ENCODE results near the gene HIRA. TPM values are rescaled to one million over a fixed set of nuclear protein-coding genes. Genes with fewer than 3 reads are reported as not detected.
A peak's percentile ranks its signal among the peaks of the same experiment; 100 is the strongest.

The HIRA gene
- polyA plus RNA-seq, 3 donors: 1.8 to 20.7 (median 2.6) TPM

- peak within 1 kb of the TSS; percentile 68 for H3K9ac ChIP-seq (ENCODE audit: insufficient read depth, low read length, poor library complexity, severe bottlenecking)
- peak within 1 kb of the TSS; percentile 86 to 96 for H3K4me3 Mint-ChIP-seq
- peaks cover 0 to 5% (median 0%) of the 10 kb centered on the region in 7 donors for H3K9me3 Mint-ChIP-seq
- peak within 1 kb of the TSS in 1 of 2 donors; percentile 64 for H3K27ac ChIP-seq (ENCODE audit: low read depth in 1 of 2, low read length in 2 of 2)
- intact Hi-C loops (cut with micrococcal nuclease): loop anchor here (2.0 to 10.0 kb wide), 6 partner anchors 113 to 1413 kb away; partner anchors contain the start of genes DGCR2 (in 2 of the 2), SLC25A1 (in 2 of the 2), CDC45 (in 1 of the 2) and UFD1 (in 1 of the 2)
- DNase-seq: peak; percentile 49 to 71 (median 71)
- H3K27me3 Mint-ChIP-seq (ENCODE audit: low read depth in 3 of 3): peaks cover 19 to 36% (median 21%) of the 10 kb centered on the region in 3 donors
- H4K20me1 ChIP-seq (ENCODE audit: insufficient read depth, low read length): no peaks in the 10 kb centered on the region
- peaks cover 28% of the 10 kb centered on the region for H3K4me1 Mint-ChIP-seq
- H2AFZ ChIP-seq (ENCODE audit: insufficient read depth, low read depth, low read length, poor library complexity, severe bottlenecking): peak within 1 kb of the TSS; percentile 99
- 2% methylated on average over 48 of the region's 74 CpGs for WGBS (ENCODE audit: insufficient coverage)
- no peaks in the 10 kb centered on the region for H3K9me3 ChIP-seq (replicated peaks in 1 of 2; ENCODE audit: control insufficient read depth in 1 of 2, insufficient read depth in 1 of 2, low read length in 2 of 2)
- H3K36me3 ChIP-seq (replicated peaks in 1 of 2; ENCODE audit: control insufficient read depth in 1 of 2, insufficient read depth in 2 of 2, low read length in 2 of 2): no peaks in the 10 kb centered on the region
- no peaks in the 10 kb centered on the region for H3K79me2 ChIP-seq (ENCODE audit: insufficient read depth, low read length)
- TF ChIP-seq, protein P1, sequence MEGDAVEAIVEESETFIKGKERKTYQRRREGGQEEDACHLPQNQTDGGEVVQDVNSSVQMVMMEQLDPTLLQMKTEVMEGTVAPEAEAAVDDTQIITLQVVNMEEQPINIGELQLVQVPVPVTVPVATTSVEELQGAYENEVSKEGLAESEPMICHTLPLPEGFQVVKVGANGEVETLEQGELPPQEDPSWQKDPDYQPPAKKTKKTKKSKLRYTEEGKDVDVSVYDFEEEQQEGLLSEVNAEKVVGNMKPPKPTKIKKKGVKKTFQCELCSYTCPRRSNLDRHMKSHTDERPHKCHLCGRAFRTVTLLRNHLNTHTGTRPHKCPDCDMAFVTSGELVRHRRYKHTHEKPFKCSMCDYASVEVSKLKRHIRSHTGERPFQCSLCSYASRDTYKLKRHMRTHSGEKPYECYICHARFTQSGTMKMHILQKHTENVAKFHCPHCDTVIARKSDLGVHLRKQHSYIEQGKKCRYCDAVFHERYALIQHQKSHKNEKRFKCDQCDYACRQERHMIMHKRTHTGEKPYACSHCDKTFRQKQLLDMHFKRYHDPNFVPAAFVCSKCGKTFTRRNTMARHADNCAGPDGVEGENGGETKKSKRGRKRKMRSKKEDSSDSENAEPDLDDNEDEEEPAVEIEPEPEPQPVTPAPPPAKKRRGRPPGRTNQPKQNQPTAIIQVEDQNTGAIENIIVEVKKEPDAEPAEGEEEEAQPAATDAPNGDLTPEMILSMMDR (IDR thresholded peaks at IDR 0.05): no peak
- peaks cover 18 to 22% of the 10 kb centered on the region in 2 donors for H3K4me1 ChIP-seq (ENCODE audit: control insufficient read depth in 1 of 2, insufficient read depth in 2 of 2, low read length in 2 of 2)
- H3K27ac Mint-ChIP-seq: peak within 1 kb of the TSS in 6 of 7 donors; percentile 7 to 86 (median 74)
- peak within 1 kb of the TSS; percentile 95 for H3K4me2 ChIP-seq (replicated peaks; ENCODE audit: extremely low read depth, low read length, poor library complexity, severe bottlenecking)
- H3K27me3 ChIP-seq (ENCODE audit: control insufficient read depth in 2 of 2, insufficient read depth in 2 of 2, low read length in 2 of 2): peaks cover 18 to 22% of the 10 kb centered on the region in 2 donors
- H3K36me3 Mint-ChIP-seq: peaks cover 0 to 3% of the 10 kb centered on the region in 2 donors
- peak within 1 kb of the TSS; percentile 82 to 96 (median 96) for H3K4me3 ChIP-seq (replicated peaks in 1 of 3; ENCODE audit: low read depth in 2 of 3, low read length in 3 of 3)
Observed at GRCh38 chr22:19291580-19292457, 139.7 kb downstream of the HIRA start, which contains the start of gene CLTCL1. CLTCL1 (minus strand) TSS chr22:19291719; CDS start chr22:19291641, 78 bp downstream.

DNA sequence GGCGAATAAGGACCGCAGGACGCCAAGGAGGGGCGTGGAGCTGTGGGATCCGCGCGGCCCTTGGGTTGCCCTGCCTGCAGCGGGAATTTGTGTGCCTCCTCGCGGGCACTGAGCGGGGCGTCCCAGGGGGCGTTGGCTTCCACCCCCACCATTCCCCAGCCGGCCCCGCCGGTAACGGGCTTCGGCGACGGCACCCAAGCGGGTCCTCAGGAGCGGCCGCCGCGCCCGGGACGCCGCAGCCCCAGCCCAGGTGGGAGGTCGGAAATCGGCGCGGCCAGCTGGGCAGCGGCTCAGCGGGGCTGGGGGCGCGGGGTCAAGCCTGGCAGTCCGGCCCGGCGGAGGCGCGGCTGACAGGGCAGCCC lies 140.3 kb downstream of the HIRA start:
- Histone ChIP-seq H3K4me1 (ENCODE audit: control insufficient read depth in 1 of 2, insufficient read depth in 2 of 2, low read length in 2 of 2) (peaks cover 18 to 22% of the 10 kb centered on the region in 2 donors), H4K20me1 (ENCODE audit: insufficient read depth, low read length) (no peaks in the 10 kb centered on the region), H3K79me2 (ENCODE audit: insufficient read depth, low read length) (no peaks in the 10 kb centered on the region), H3K4me3 (replicated peaks in 1 of 3; ENCODE audit: low read depth in 2 of 3, low read length in 3 of 3) (peak overlapping the region; percentile 43 to 96 (median 54)), H3K27ac (ENCODE audit: low read depth in 1 of 2, low read length in 2 of 2) (no peak overlapping the region), H2AFZ (ENCODE audit: insufficient read depth, low read depth, low read length, poor library complexity, severe bottlenecking) (peak overlapping the region; percentile 89), H3K9me3 (replicated peaks in 1 of 2; ENCODE audit: control insufficient read depth in 1 of 2, insufficient read depth in 1 of 2, low read length in 2 of 2) (no peaks in the 10 kb centered on the region), H3K36me3 (replicated peaks in 1 of 2; ENCODE audit: control insufficient read depth in 1 of 2, insufficient read depth in 2 of 2, low read length in 2 of 2) (no peaks in the 10 kb centered on the region), H3K27me3 (ENCODE audit: control insufficient read depth in 2 of 2, insufficient read depth in 2 of 2, low read length in 2 of 2) (peaks cover 18 to 22% of the 10 kb centered on the region in 2 donors), H3K9ac (ENCODE audit: insufficient read depth, low read length, poor library complexity, severe bottlenecking) (peak overlapping the region; percentile 68), H3K4me2 (replicated peaks; ENCODE audit: extremely low read depth, low read length, poor library complexity, severe bottlenecking) (peak overlapping the region; percentile 95)
- DNase-seq: no peak
- peaks cover 0 to 5% (median 0%) of the 10 kb centered on the region in 7 donors for H3K9me3 Mint-ChIP-seq
- peaks cover 19 to 36% (median 21%) of the 10 kb centered on the region in 3 donors for H3K27me3 Mint-ChIP-seq (ENCODE audit: low read depth in 3 of 3)
- TF ChIP-seq, protein P1 (IDR thresholded peaks at IDR 0.05): no peak
- intact Hi-C loops (cut with micrococcal nuclease): loop anchor here (5.0 to 10.0 kb wide), 4 partner anchors 114 to 1414 kb away; partner anchors contain the start of genes CDC45 (in 1 of the 2), DGCR2 (in 1 of the 2), SLC25A1 (in 1 of the 2) and UFD1 (in 1 of the 2)
- peak overlapping the region; percentile 84 to 91 for H3K4me3 Mint-ChIP-seq
- peaks cover 0 to 3% of the 10 kb centered on the region in 2 donors for H3K36me3 Mint-ChIP-seq
- H3K4me1 Mint-ChIP-seq: peaks cover 26% of the 10 kb centered on the region
- 0% methylated on average over 40 of the region's 41 CpGs for WGBS (ENCODE audit: insufficient coverage)
- H3K27ac Mint-ChIP-seq: no peak overlapping the region
